ENCODE measurements around the gene NAT8.
"Not testable (repeated sequence)": the region's sequence is repeated elsewhere in the genome, so short reads cannot be mapped to it uniquely, and the experiment has no call there.

Gene NAT8

DNA sequence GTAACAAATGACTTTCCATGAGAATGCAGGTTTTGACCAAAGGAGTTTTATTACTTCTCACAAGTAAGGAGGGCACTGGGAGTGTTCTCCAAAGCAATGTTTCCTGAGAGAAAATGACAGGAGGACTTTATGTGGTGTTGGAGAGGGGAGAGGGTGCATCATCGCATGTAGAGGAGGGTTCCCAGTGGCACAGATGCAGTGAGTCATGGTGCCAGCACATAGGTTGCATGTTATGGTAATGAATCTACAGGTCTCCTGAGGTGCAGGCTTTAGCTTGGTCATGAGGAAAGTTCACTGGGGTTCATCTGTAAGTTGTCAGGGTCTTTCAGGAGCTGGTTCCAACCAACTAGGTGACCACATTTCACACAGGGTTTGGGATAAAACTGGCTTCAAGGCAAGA, 30.4 kb downstream of the NAT8 start:
- Histone ChIP-seq H3K36me3 (peaks cover 11 to 46% (median 14%) of the 10 kb centered on the region in 3 donors), H3K4me1 (no peaks in the 10 kb centered on the region), H3K9me3 (no peaks in the 10 kb centered on the region), H3K27ac (no peak overlapping the region), H3K4me3 (no peak overlapping the region), H3K27me3 (no peaks in the 10 kb centered on the region)
- TF ChIP-seq, protein P1, sequence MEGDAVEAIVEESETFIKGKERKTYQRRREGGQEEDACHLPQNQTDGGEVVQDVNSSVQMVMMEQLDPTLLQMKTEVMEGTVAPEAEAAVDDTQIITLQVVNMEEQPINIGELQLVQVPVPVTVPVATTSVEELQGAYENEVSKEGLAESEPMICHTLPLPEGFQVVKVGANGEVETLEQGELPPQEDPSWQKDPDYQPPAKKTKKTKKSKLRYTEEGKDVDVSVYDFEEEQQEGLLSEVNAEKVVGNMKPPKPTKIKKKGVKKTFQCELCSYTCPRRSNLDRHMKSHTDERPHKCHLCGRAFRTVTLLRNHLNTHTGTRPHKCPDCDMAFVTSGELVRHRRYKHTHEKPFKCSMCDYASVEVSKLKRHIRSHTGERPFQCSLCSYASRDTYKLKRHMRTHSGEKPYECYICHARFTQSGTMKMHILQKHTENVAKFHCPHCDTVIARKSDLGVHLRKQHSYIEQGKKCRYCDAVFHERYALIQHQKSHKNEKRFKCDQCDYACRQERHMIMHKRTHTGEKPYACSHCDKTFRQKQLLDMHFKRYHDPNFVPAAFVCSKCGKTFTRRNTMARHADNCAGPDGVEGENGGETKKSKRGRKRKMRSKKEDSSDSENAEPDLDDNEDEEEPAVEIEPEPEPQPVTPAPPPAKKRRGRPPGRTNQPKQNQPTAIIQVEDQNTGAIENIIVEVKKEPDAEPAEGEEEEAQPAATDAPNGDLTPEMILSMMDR (IDR thresholded peaks at IDR 0.05), result no peak
- intact Hi-C loops (cut with DNase I; ENCODE audit: low total_unique reads), result no loop called here
- DNase-seq, result no peak

DNA sequence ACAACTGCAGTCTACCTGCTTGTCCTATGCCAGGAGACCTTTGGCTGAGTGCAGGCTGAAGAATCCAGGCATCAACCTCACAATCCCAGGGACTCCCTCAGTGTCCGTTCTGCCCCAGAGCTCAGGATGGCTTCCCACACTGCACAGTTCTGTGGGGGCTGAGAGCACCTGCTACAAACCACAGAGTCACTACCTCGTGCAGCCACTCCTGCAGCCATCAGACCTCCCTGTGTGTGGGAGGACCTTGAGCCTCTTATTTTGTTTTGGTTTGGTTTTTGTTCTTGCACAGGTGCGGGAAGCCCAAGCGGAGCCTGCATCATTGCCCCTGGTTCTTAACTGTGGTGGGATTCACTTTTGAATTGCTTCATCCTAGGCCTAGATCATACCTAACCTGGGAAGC, 31.0 kb downstream of the NAT8 start:
- H3K36me3 ChIP-seq, result peaks cover 11 to 47% (median 14%) of the 10 kb centered on the region in 3 donors
- no peaks in the 10 kb centered on the region for H3K27me3 ChIP-seq
- no peaks in the 10 kb centered on the region for H3K4me1 ChIP-seq
- H3K27ac ChIP-seq, result no peak overlapping the region
- intact Hi-C loops (cut with DNase I; ENCODE audit: low total_unique reads), result no loop called here
- no peak overlapping the region for H3K4me3 ChIP-seq
- DNase-seq, result no peak
- TF ChIP-seq, protein P1 (IDR thresholded peaks at IDR 0.05), result no peak
- H3K9me3 ChIP-seq, result no peaks in the 10 kb centered on the region

DNA sequence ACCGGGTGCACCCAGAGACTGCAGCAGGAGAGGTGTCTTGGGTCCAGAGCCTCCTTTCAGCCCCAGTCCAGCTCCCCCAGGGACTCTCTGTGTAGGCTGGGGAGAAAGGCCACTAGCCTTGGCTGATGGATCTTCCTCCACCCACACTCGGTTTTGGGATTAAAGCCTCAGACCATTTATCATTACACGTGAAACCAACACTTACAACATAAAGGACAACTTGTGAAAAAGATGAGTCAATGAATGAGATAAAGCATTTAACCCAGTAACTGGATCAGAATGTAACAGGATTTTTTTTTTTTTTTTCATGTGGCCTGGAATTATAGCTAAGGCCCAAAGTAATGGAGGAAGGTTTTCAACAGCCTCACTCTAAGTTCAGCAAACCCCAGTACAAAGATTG, 32.1 kb downstream of the NAT8 start:
- Histone ChIP-seq H3K4me3 (no peak overlapping the region), H3K27me3 (no peaks in the 10 kb centered on the region), H3K4me1 (no peaks in the 10 kb centered on the region), H3K9me3 (no peaks in the 10 kb centered on the region), H3K36me3 (peaks cover 11 to 47% (median 14%) of the 10 kb centered on the region in 3 donors), H3K27ac (no peak overlapping the region)
- intact Hi-C loops (cut with DNase I; ENCODE audit: low total_unique reads), result no loop called here
- TF ChIP-seq, protein P1 (IDR thresholded peaks at IDR 0.05), result no peak
- no peak for DNase-seq

DNA sequence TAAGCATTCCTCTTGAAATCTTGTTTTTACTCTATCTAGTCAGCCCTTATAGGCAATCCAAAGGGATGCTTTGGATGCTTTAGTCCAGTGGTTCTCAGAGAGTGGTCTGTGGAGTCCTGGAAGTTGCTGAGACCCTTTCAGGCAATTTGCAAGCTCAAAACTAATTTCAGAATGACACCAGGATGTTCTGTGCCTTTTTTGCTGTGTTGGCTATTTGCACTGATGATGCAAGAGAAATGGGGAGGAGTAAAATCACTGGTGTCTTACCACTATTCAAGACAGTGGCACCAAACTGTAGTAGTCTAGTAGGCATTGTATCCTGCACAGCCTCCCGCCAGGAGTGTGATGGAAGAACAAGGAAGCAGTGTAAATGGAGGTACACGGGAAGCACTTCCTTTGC, 37.6 kb downstream of the NAT8 start:
- H3K4me3 ChIP-seq; intact Hi-C loops (cut with DNase I; ENCODE audit: low total_unique reads); H3K9me3 ChIP-seq; H3K4me1 ChIP-seq; DNase-seq; H3K27me3 ChIP-seq; H3K27ac ChIP-seq: not testable (repeated sequence)
- H3K36me3 ChIP-seq, result peaks cover 31 to 71% (median 33%) of the 10 kb centered on the region in 3 donors

DNA sequence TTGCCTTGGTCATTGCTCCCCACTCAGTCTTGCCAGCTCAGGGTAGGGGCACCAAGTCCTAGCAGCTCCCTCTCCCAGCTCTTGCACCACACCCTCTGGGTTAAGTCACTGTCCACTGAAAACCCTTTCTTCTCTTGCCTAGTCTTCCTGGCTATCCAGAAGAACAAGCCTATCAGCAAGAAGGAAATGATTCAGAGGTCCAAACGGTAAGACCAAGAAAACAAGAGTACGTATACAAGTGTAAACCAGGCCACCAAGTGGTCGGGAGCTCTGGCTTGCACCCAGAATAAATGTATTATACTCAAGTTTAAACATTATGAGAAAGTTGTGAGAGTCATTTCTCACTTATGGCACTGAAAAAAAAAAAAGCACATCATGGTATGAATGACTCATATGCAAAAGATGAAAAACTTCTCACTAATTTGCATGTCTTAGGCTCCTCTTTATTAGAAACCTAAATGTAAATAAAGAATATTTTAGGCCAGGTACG, 39.1 kb downstream of the NAT8 start:
- H3K36me3 ChIP-seq, result peaks cover 22 to 58% (median 33%) of the 10 kb centered on the region in 3 donors
- H3K4me3 ChIP-seq; H3K27me3 ChIP-seq; H3K4me1 ChIP-seq; H3K9me3 ChIP-seq; DNase-seq; H3K27ac ChIP-seq; intact Hi-C loops (cut with DNase I; ENCODE audit: low total_unique reads): not testable (repeated sequence)

DNA sequence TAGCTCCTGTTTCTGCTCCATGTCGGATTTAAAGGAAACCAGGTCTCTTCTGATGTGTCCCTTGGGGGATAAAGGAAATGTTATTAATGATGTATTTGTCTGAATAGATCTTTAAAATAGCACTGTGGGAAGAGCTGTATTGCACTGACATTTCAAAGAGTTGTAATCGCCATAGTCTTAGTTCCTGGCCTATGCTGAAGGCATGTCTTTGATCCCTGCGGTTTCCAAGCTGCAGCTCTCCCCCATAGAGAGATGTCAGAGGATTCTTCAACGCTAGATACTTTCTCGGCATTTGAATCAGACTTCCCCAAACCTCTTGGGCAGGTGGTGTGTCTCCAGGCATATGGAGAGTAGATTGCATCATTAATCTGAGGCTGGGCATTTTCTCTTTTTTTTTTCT, 40.4 kb downstream of the NAT8 start:
- Histone ChIP-seq H3K9me3 (no peaks in the 10 kb centered on the region), H3K4me3 (no peak overlapping the region), H3K36me3 (peaks cover 21 to 57% (median 33%) of the 10 kb centered on the region in 3 donors), H3K4me1 (no peaks in the 10 kb centered on the region), H3K27ac (no peak overlapping the region), H3K27me3 (no peaks in the 10 kb centered on the region)
- intact Hi-C loops (cut with DNase I; ENCODE audit: low total_unique reads), result no loop called here
- TF ChIP-seq, protein P1 (IDR thresholded peaks at IDR 0.05), result no peak
- no peak for DNase-seq

DNA sequence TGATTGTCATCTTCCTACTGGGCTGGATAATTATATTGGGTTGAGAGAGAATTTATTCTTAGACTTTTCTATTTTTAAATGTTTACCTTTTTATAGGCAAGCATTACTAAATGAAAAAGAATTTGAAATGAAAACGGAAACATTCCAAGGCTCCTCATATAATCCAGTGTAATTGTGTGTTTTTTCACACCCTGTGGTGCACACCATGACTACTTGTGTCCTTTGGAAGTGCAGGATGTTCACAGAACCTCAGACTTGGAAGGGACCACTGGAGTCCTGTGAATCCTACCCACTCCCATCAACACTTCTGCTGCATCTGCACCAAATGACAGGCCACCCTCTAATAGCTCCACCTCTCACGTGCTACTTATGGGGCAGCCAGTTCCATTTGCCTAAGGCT, 48.0 kb downstream of the NAT8 start:
- H3K36me3 ChIP-seq, result peaks cover 0 to 4% (median 0%) of the 10 kb centered on the region in 3 donors
- no peak for DNase-seq
- H3K9me3 ChIP-seq, result no peaks in the 10 kb centered on the region
- intact Hi-C loops (cut with DNase I; ENCODE audit: low total_unique reads), result no loop called here
- no peak overlapping the region for H3K27ac ChIP-seq
- H3K4me1 ChIP-seq, result peaks cover 0 to 11% (median 0%) of the 10 kb centered on the region in 4 donors
- H3K4me3 ChIP-seq, result no peak overlapping the region
- TF ChIP-seq, protein P1 (IDR thresholded peaks at IDR 0.05), result no peak
- no peaks in the 10 kb centered on the region for H3K27me3 ChIP-seq

Measured in tibial artery (tissue), 4 donors.